ACC112 (cell line): ENCODE data around the gene MACO1.
A peak's percentile ranks its signal among the peaks of the same experiment; 100 is the strongest.
"Not testable (repeated sequence)": the region's sequence is repeated elsewhere in the genome, so short reads cannot be mapped to it uniquely, and the experiment has no call there.

Experiments
- H2AFZ ChIP-seq: fragments of 200-600 bp; sonication (generic); one replicate; pipeline ENCODE4 v1.6.0; 2017; ENCODE audit warnings: antibody characterized with exemption, low read length; ENCODE audit not compliant: unreplicated experiment
- H3K27ac ChIP-seq: fragments of 200-600 bp; sonication (generic); 2 replicates; pipeline ENCODE4 v1.5.1; 2014; ENCODE audit warnings: low read depth, mild to moderate bottlenecking, antibody characterized with exemption, low read length, moderate library complexity
- H3K27me3 ChIP-seq: fragments of 200-600 bp; sonication (generic); 2 replicates; pipeline ENCODE4 v1.6.1; 2014; ENCODE audit warnings: mild to moderate bottlenecking, antibody characterized with exemption, low read length, moderate library complexity, mixed read lengths; ENCODE audit not compliant: insufficient read depth
- H3K36me3 ChIP-seq: fragments of 200-600 bp; sonication (generic); 2 replicates; pipeline ENCODE4 v1.6.1; 2016; ENCODE audit warnings: mild to moderate bottlenecking, antibody characterized with exemption, low read length, moderate library complexity, mixed read lengths; ENCODE audit not compliant: insufficient read depth
- H3K4me1 ChIP-seq: fragments of 200-600 bp; sonication (generic); one replicate; pipeline ENCODE4 v1.6.1; 2016; ENCODE audit warnings: low read length, mixed read lengths; ENCODE audit not compliant: insufficient read depth, unreplicated experiment, control insufficient read depth
- H3K4me3 ChIP-seq: fragments of 200-600 bp; sonication (generic); 2 replicates; pipeline ENCODE4 v1.5.1; 2014; ENCODE audit warnings: mild to moderate bottlenecking, low read depth, low read length
- H3K79me2 ChIP-seq: fragments of 200-600 bp; sonication (generic); one replicate; pipeline ENCODE4 v1.6.0; 2016; ENCODE audit warnings: low read length; ENCODE audit not compliant: control insufficient read depth, unreplicated experiment, insufficient read depth

The MACO1 gene

DNA sequence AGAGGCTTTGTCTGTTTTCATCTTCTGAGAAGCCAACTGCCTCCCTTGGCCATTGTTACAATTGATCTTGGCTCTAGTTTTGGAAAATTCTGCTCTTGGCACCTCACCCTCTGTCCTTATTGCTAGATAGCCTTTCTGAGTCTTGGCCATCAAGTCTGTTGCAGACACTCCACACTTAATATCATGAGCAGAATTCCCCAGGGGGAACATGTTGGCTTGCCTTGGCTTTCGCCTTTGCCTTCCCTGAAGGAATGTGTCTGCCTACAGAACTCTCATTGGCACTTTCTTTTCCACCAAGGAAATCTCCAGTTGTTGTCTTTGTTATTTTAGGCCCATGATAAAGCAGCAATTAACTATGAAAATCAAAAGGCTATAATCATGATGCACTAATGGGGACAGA lies 70.0 kb downstream of the MACO1 start:
- Histone ChIP-seq H3K27me3 (no peaks in the 10 kb centered on the region), H2AFZ (no peak overlapping the region), H3K36me3 (0 out of 2 replicates have a peak, but pooled peaks cover 6% of the 10 kb centered on the region), H3K4me3 (no peak overlapping the region), H3K79me2 (no peaks in the 10 kb centered on the region), H3K27ac (peak overlapping the region; percentile 27; the same call in 1 of the 2 replicates), H3K4me1 (peaks cover 38% of the 10 kb centered on the region)

DNA sequence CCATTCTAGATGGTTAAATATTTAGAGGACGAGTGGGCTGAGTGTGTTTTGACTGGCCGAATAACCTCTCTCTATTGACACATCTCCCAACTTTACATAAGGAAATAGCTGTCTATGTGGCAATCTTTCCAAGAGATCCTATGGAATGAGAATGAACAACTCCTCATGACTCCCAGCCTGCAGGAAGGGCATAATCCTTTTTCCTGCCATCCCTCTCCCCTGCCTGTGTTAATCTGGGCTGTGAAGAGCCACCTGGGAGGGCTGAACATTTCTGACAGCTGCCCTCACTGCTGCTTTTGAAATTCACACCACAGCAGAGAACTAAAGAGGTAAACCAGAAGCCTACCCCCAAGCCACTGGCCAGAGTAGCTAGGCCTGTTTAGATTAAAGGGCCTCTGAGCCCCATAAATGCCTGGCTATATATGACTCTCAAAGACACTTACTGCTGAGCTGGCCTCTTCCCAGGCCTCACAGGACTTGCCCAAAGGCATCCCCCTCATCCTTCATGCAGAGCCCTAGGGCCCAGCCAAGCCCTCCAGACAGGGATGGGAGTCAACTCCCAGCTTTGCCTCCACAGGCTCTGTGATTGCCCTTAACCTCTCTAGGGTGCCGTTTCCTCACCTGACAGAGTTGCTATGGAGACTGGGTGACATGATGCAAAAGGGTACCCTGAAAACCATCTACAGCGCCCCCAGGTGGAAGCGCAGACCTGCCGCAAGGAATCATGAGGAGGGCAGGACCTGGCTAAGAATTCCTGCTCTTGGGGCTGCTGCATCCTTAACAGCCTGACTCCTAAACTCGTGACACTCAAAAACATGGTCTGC lies 70.8 kb downstream of the MACO1 start:
- H3K4me3 ChIP-seq = no peak overlapping the region
- no peaks in the 10 kb centered on the region for H3K27me3 ChIP-seq
- H2AFZ ChIP-seq = no peak overlapping the region
- peak overlapping the region; percentile 45 for H3K27ac ChIP-seq
- H3K36me3 ChIP-seq = 0 out of 2 replicates have a peak, but pooled peaks cover 6% of the 10 kb centered on the region
- peaks cover 39% of the 10 kb centered on the region for H3K4me1 ChIP-seq
- H3K79me2 ChIP-seq = no peaks in the 10 kb centered on the region

- Histone ChIP-seq H3K36me3 (0 out of 2 replicates have a peak, but pooled peaks cover 3% of the 10 kb centered on the region), H3K4me1 (peaks cover 39% of the 10 kb centered on the region), H3K79me2 (no peaks in the 10 kb centered on the region), H3K4me3 (no peak overlapping the region), H2AFZ (no peak overlapping the region), H3K27ac (no peak overlapping the region), H3K27me3 (no peaks in the 10 kb centered on the region)
These were observed 72.3 kb downstream of the MACO1 start for GRCh38 chr1:25502957-25503356.

GRCh38 chr1:25503551-25504426 lies 73.1 kb downstream of the MACO1 start:
- H3K4me3 ChIP-seq = no peak overlapping the region
- no peaks in the 10 kb centered on the region for H3K27me3 ChIP-seq
- H3K36me3 ChIP-seq = 0 out of 2 replicates have a peak, but pooled peaks cover 3% of the 10 kb centered on the region
- peaks cover 39% of the 10 kb centered on the region for H3K4me1 ChIP-seq
- H2AFZ ChIP-seq = no peak overlapping the region
- H3K79me2 ChIP-seq = no peaks in the 10 kb centered on the region
- no peak overlapping the region for H3K27ac ChIP-seq

GRCh38 chr1:25504706-25505595 lies 74.3 kb downstream of the MACO1 start:
- no peak overlapping the region for H3K4me3 ChIP-seq
- no peaks in the 10 kb centered on the region for H3K36me3 ChIP-seq
- H3K79me2 ChIP-seq = no peaks in the 10 kb centered on the region
- no peak overlapping the region for H2AFZ ChIP-seq
- peaks cover 39% of the 10 kb centered on the region for H3K4me1 ChIP-seq
- no peak overlapping the region for H3K27ac ChIP-seq
- H3K27me3 ChIP-seq = no peaks in the 10 kb centered on the region

DNA sequence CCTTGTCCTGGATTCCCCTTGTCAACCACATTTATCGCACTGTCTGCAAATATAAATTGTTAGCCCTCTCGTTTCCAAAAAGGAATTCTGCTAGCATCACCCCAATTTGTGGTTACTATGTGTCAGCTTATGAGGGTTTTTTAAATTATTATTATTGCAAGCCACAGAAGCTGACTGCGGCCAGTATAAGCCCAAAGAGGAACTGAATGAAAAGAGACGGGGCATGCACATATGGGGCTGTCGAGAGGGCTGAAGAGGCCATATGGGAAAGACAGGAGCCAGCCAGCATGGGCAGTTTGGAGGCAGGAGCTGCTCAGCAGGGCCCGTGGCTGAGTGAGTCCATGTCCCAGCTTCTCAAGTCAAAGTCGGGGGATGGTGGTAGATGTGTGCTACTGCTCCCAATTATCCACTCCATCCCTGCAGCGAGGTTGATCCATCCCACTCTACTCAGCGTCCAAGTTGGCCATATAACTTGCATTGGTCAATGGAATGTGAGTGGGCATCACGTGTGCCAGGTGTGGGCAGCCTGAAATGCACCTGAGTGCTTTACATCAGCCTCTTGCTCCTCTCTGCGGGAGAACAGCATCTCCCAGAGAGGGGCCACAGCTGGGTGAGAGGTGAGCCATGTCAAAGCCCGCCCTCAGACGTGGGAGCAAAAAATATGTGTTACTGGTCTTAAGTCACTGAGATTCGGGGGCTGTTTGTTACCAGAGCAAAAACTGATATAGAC lies 75.1 kb downstream of the MACO1 start:
- Histone ChIP-seq H3K79me2 (no peaks in the 10 kb centered on the region), H2AFZ (no peak overlapping the region), H3K36me3 (no peaks in the 10 kb centered on the region), H3K27ac (no peak overlapping the region), H3K4me1 (peaks cover 30% of the 10 kb centered on the region), H3K4me3 (no peak overlapping the region), H3K27me3 (no peaks in the 10 kb centered on the region)

- peaks cover 20% of the 10 kb centered on the region for H3K4me1 ChIP-seq
- not testable (repeated sequence) for H3K4me3 ChIP-seq, H3K27ac ChIP-seq
These were observed 76.1 kb downstream of the MACO1 start for GRCh38 chr1:25506566-25507463.

GRCh38 chr1:25513666-25514065 lies 83.0 kb downstream of the MACO1 start:
- H3K27ac ChIP-seq = no peak overlapping the region
- H3K36me3 ChIP-seq = no peaks in the 10 kb centered on the region
- no peaks in the 10 kb centered on the region for H3K27me3 ChIP-seq

More at GRCh38 chr1:25506566-25507463, 76.1 kb downstream of the MACO1 start:
- not testable (repeated sequence) for H3K36me3 ChIP-seq, H2AFZ ChIP-seq, H3K27me3 ChIP-seq, H3K79me2 ChIP-seq

DNA sequence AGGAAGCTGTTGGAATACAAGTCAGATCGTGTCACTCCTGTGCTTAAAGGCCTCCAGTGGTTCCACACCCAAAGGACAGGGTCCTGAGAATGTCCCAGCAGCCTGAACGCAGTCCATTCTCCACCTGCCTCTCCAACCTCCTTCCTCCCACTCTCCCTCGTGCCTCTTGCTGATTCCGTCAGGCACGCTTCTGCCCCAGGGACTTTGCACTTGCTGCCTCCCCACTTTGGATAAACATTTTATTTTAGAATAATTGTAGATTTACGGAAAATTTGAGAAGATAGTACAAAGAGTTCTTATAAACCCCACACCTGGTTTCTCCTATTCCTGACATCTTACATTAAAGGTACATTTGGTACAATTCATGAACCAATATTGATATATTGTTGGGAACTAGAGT lies 84.3 kb downstream of the MACO1 start:
- Histone ChIP-seq H3K27me3 (no peaks in the 10 kb centered on the region), H3K79me2 (no peaks in the 10 kb centered on the region), H2AFZ (no peak overlapping the region), H3K4me3 (no peak overlapping the region), H3K36me3 (no peaks in the 10 kb centered on the region), H3K27ac (no peak overlapping the region), H3K4me1 (no peaks in the 10 kb centered on the region)

More at GRCh38 chr1:25513666-25514065, 83.0 kb downstream of the MACO1 start:
- no peaks in the 10 kb centered on the region for H3K4me1 ChIP-seq
- H3K4me3 ChIP-seq = no peak overlapping the region
- H2AFZ ChIP-seq = no peak overlapping the region
- no peaks in the 10 kb centered on the region for H3K79me2 ChIP-seq
